Nephron (organoid): ENCODE data around the gene LRRC18.
A peak's percentile ranks its signal among the peaks of the same experiment; 100 is the strongest.

ENCODE experiments used
- H3K27ac Mint-ChIP-seq, 3 experiments: 2 replicates each; pipeline ENCODE4 v1.8.0; 2020; ENCODE audit warnings: mixed read lengths in 3 of 3, mild to moderate bottlenecking in 2 of 3, moderate library complexity in 1 of 3
- H3K27me3 Mint-ChIP-seq: 2 replicates; pipeline ENCODE4 v1.8.0; 2021; ENCODE audit warnings: low read depth, mild to moderate bottlenecking, moderate library complexity, mixed read lengths
- H3K36me3 Mint-ChIP-seq: 2 replicates; pipeline ENCODE4 v1.8.0; 2020; ENCODE audit warnings: low read depth, mixed read lengths
- H3K4me1 Mint-ChIP-seq: 2 replicates; pipeline ENCODE4 v1.8.0; 2020; ENCODE audit warnings: mixed read lengths
- H3K4me3 Mint-ChIP-seq, 3 experiments: 2 replicates each; pipeline ENCODE4 v1.8.0; 2020; ENCODE audit warnings: mild to moderate bottlenecking in 3 of 3, mixed read lengths in 3 of 3, moderate library complexity in 2 of 3
- H3K9me3 Mint-ChIP-seq: 2 replicates; pipeline ENCODE4 v1.8.0; 2020; ENCODE audit warnings: mixed read lengths
- CTCF ChIP-seq, 3 experiments: fragments of 200-600 bp; sonication (generic); IDR thresholded peaks; one replicate each; pipeline ENCODE4 v1.5.0; 2021; ENCODE audit warnings: antibody characterized with exemption in 3 of 3; ENCODE audit not compliant: unreplicated experiment in 3 of 3

The LRRC18 gene

GRCh38 chr10:48968036-48968435 lies 28.4 kb upstream of the LRRC18 start:
- Mint-ChIP-seq H3K4me1 (no peaks in the 10 kb centered on the region), H3K9me3 (no peaks in the 10 kb centered on the region), H3K27me3 (peaks cover 38% of the 10 kb centered on the region), H3K27ac (no peak overlapping the region), H3K36me3 (no peaks in the 10 kb centered on the region), H3K4me3 (no peak overlapping the region)
- TF ChIP-seq CTCF (IDR thresholded peaks at IDR 0.05; ENCODE audit: unreplicated experiment in 3 of 3), result no peak

- Mint-ChIP-seq H3K9me3 (peaks cover 5% of the 10 kb centered on the region), H3K27me3 (peaks cover 50% of the 10 kb centered on the region), H3K27ac (no peak overlapping the region), H3K4me1 (no peaks in the 10 kb centered on the region), H3K36me3 (no peaks in the 10 kb centered on the region), H3K4me3 (no peak overlapping the region)
- TF ChIP-seq CTCF (IDR thresholded peaks at IDR 0.05; ENCODE audit: unreplicated experiment in 3 of 3), result no peak
These were observed 25.8 kb upstream of the LRRC18 start for GRCh38 chr10:48965460-48965859.

- peaks cover 50% of the 10 kb centered on the region for H3K27me3 Mint-ChIP-seq
- peaks cover 5% of the 10 kb centered on the region for H3K9me3 Mint-ChIP-seq
- no peak overlapping the region for H3K27ac Mint-ChIP-seq
- H3K4me1 Mint-ChIP-seq, result no peaks in the 10 kb centered on the region
- no peak for TF ChIP-seq CTCF (IDR thresholded peaks at IDR 0.05; ENCODE audit: unreplicated experiment in 3 of 3)
- H3K36me3 Mint-ChIP-seq, result no peaks in the 10 kb centered on the region
- H3K4me3 Mint-ChIP-seq, result no peak overlapping the region
These were observed 24.4 kb upstream of the LRRC18 start for GRCh38 chr10:48964038-48964437.

- Mint-ChIP-seq H3K4me3 (no peak overlapping the region), H3K36me3 (no peaks in the 10 kb centered on the region), H3K9me3 (peaks cover 5% of the 10 kb centered on the region), H3K4me1 (peaks cover 15% of the 10 kb centered on the region), H3K27me3 (peaks cover 46% of the 10 kb centered on the region), H3K27ac (no peak overlapping the region)
- TF ChIP-seq CTCF (IDR thresholded peaks at IDR 0.05; ENCODE audit: unreplicated experiment in 3 of 3), result no peak
These were observed 19.1 kb upstream of the LRRC18 start for GRCh38 chr10:48958598-48959190.

- Mint-ChIP-seq H3K9me3 (peaks cover 5% of the 10 kb centered on the region), H3K36me3 (no peaks in the 10 kb centered on the region), H3K27me3 (peaks cover 49% of the 10 kb centered on the region), H3K4me3 (no peak overlapping the region), H3K27ac (no peak overlapping the region), H3K4me1 (peaks cover 15% of the 10 kb centered on the region)
- no peak for TF ChIP-seq CTCF (IDR thresholded peaks at IDR 0.05; ENCODE audit: unreplicated experiment in 3 of 3)
These were observed 17.9 kb upstream of the LRRC18 start for GRCh38 chr10:48957361-48958151.

- Mint-ChIP-seq H3K4me1 (peaks cover 51% of the 10 kb centered on the region), H3K36me3 (no peaks in the 10 kb centered on the region), H3K4me3 (peak overlapping the region in 1 of 3 experiments; percentile 24), H3K9me3 (no peaks in the 10 kb centered on the region), H3K27ac (peak overlapping the region in 1 of 3 experiments; percentile 67), H3K27me3 (peaks cover 56% of the 10 kb centered on the region)
- no peak for TF ChIP-seq CTCF (IDR thresholded peaks at IDR 0.05; ENCODE audit: unreplicated experiment in 3 of 3)
These were observed 12.1 kb upstream of the LRRC18 start for GRCh38 chr10:48951707-48952106.
